Chondrocyte (in vitro differentiated cells): ENCODE results near the gene ATP1A2. TPM values are rescaled to one million over a fixed set of nuclear protein-coding genes. Genes with fewer than 3 reads are reported as not detected.

Experiments used
- DNase-seq: peaks from one replicate; pipeline ENCODE4 v3.0.0; 2021; ENCODE audit warnings: mixed read lengths, low spot score
- H3K27ac Mint-ChIP-seq: one replicate; pipeline ENCODE4 v1.8.0; 2021; ENCODE audit warnings: mild to moderate bottlenecking, moderate library complexity, mixed read lengths; ENCODE audit not compliant: unreplicated experiment
- H3K27me3 Mint-ChIP-seq: 2 replicates; pipeline ENCODE4 v1.8.0; 2021; ENCODE audit warnings: low read depth, mixed read lengths
- H3K36me3 Mint-ChIP-seq: 2 replicates; pipeline ENCODE4 v1.8.0; 2021; ENCODE audit warnings: low read depth, mixed read lengths
- H3K4me1 Mint-ChIP-seq: 2 replicates; pipeline ENCODE4 v1.8.0; 2021; ENCODE audit warnings: low read depth, mild to moderate bottlenecking, mixed read lengths
- H3K4me3 Mint-ChIP-seq: one replicate; pipeline ENCODE4 v1.8.0; 2021; ENCODE audit warnings: mild to moderate bottlenecking, moderate library complexity, mixed read lengths; ENCODE audit not compliant: unreplicated experiment
- H3K9me3 Mint-ChIP-seq: 2 replicates; pipeline ENCODE4 v1.8.0; 2021; ENCODE audit warnings: low read depth, mixed read lengths
- CTCF ChIP-seq: fragments of 200-600 bp; sonication (generic); IDR thresholded peaks from 2 replicates; pipeline ENCODE4 v1.5.0; 2021; ENCODE audit warnings: antibody characterized with exemption, mild to moderate bottlenecking, moderate library complexity
- total RNA-seq: library from RNA; stranded (reverse); gene quantifications from 3 replicates; pipeline ENCODE4 v1.2.1, GENCODE V29; 2021

Gene ATP1A2
- total RNA-seq, 1 donor from 2014 or later: 2.9 TPM

DNA sequence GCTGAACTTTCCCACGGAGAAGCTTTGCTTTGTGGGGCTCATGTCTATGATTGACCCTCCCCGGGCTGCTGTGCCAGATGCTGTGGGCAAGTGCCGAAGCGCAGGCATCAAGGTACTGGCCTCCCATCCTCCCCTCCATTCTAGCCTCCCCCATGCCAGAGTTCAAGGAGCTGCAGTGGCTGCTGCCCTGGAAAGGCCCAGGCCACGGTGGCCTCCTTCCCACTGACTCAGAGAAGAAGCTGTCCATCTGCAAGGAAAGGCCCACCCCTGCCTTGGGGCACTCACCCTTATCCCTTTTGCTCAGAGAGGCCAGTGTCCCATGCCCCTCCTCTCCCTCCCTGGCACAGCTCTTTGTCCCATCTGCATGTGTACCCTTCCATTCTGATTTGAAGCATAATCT lies 14.9 kb downstream of the ATP1A2 start:
- H3K4me3 Mint-ChIP-seq: no peak overlapping the region
- H3K27ac Mint-ChIP-seq: no peak overlapping the region
- peaks cover 21% of the 10 kb centered on the region for H3K4me1 Mint-ChIP-seq
- H3K27me3 Mint-ChIP-seq: peaks cover 18% of the 10 kb centered on the region
- no peak for TF ChIP-seq CTCF
- peaks cover 7% of the 10 kb centered on the region for H3K36me3 Mint-ChIP-seq
- no peaks in the 10 kb centered on the region for H3K9me3 Mint-ChIP-seq
- DNase-seq: no peak

DNA sequence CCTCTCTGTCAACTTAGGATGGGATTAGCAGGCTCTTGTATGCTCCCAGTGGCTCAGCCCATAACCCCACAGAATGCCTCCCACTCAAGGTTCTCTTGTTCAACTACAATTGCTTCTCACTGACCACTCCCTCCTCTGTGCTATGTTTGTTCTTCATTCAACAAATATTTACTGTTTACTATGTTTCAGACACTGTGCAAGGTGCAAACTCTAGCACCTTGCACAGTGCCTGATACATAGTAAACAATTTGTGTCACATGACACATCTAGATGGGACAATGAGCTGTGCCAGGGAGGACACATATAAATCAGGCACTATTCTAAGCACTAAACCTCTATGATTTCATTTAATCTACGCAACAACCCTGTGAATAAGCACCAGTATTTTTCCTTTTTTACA lies 15.4 kb downstream of the ATP1A2 start:
- Mint-ChIP-seq H3K9me3 (no peaks in the 10 kb centered on the region), H3K27me3 (peaks cover 18% of the 10 kb centered on the region), H3K4me1 (peaks cover 17% of the 10 kb centered on the region), H3K4me3 (no peak overlapping the region), H3K36me3 (peaks cover 7% of the 10 kb centered on the region), H3K27ac (no peak overlapping the region)
- no peak for DNase-seq
- TF ChIP-seq CTCF: no peak

- Mint-ChIP-seq H3K9me3 (no peaks in the 10 kb centered on the region), H3K4me3 (no peak overlapping the region), H3K27ac (no peak overlapping the region), H3K27me3 (peaks cover 18% of the 10 kb centered on the region), H3K4me1 (peaks cover 15% of the 10 kb centered on the region), H3K36me3 (peaks cover 7% of the 10 kb centered on the region)
- no peak for TF ChIP-seq CTCF
- DNase-seq: no peak
Measured at GRCh38 chr1:160131803-160132565, 16.4 kb downstream of the ATP1A2 start.

DNA sequence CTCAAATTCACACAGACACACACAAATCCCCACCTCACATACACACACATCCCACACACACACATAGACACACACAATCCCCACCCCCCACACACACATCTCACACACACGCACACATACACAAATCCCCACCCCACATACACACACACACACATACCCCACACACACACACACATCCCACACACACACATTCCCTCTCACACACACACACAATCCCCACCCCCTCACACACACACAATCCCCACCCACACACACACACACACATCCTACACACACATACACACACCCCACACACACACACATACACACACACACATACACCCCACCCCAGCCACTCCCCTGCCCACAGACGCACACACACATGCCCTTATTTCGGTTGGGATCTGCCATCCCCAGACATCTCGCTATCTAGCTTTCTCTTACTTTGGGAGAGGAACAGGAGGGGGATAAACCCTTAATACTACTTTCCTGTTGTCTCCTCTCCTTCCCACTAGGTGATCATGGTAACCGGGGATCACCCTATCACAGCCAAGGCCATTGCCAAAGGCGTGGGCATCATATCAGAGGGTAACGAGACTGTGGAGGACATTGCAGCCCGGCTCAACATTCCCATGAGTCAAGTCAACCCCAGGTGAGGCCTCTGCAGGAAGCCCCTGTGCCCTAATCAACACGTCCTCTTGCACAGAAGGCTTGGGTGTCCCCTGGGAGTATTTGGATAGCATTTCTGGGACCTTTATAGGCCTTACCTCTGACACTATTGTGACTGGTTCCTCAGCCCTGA lies 18.6 kb downstream of the ATP1A2 start:
- Mint-ChIP-seq H3K4me1 (peaks cover 7% of the 10 kb centered on the region), H3K36me3 (peaks cover 4% of the 10 kb centered on the region), H3K9me3 (no peaks in the 10 kb centered on the region), H3K27ac (no peak overlapping the region), H3K27me3 (peaks cover 18% of the 10 kb centered on the region), H3K4me3 (no peak overlapping the region)
- no peak for DNase-seq
- TF ChIP-seq CTCF: no peak

DNA sequence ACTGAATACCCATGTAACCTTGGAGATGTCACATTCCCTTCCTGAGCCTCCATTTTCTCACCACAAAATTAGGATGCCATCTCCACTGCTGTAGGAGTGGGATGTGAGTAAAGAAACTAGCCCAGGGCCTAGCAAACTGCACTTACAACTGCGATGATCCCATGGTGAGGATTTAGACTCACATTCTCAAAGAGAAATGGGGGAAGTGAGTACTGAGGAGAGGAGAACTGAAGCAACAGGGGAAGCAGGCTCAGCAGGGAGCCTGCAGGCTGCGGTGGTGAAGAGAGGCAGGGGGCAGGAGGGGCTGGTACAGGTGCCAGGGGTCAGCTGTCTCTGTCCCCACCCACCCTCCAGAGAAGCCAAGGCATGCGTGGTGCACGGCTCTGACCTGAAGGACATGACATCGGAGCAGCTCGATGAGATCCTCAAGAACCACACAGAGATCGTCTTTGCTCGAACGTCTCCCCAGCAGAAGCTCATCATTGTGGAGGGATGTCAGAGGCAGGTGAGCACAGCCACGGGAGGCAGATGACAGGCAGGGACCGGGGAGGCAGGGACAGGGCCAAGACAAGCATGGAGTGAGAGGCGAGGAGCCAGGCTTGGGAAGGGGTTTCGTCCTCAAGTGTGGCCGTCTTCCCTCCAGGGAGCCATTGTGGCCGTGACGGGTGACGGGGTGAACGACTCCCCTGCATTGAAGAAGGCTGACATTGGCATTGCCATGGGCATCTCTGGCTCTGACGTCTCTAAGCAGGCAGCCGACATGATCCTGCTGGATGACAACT lies 19.4 kb downstream of the ATP1A2 start:
- no peak for DNase-seq
- Mint-ChIP-seq H3K27me3 (peaks cover 21% of the 10 kb centered on the region), H3K9me3 (no peaks in the 10 kb centered on the region), H3K36me3 (peaks cover 5% of the 10 kb centered on the region), H3K4me3 (no peak overlapping the region), H3K4me1 (peaks cover 3% of the 10 kb centered on the region), H3K27ac (no peak overlapping the region)
- TF ChIP-seq CTCF: no peak
